ENCODE results near the gene PHACTR2.

- TF ChIP-seq EP300 (IDR thresholded peaks at IDR 0.05; ENCODE audit: borderline replicate concordance) (no peak), REST (IDR thresholded peaks at IDR 0.05; ENCODE audit: low read depth) (no peak), CREB1 (IDR thresholded peaks at IDR 0.05; ENCODE audit: low read depth) (no peak)
Observed at GRCh38 chr6:143741480-143741879, 63.7 kb downstream of the PHACTR2 start.

Measured in Ishikawa (cell line).